Skeletal muscle cell (primary cell): ENCODE measurements around the gene DDX59.

Experiments used
- DNase-seq: peaks from one replicate; pipeline ENCODE4 v3.0.0-alpha.2; 2010; ENCODE audit warnings: low read depth
- H3K4me3 ChIP-seq: 2 replicates; pipeline ENCODE4 v1.5.1; 2011; ENCODE audit warnings: low read depth, mild to moderate bottlenecking, control low read depth, low read length, moderate library complexity

DDX59 gene

GRCh38 chr1:200673952-200674823, 4.5 kb upstream of the DDX59 start:
- peak; percentile 57 for DNase-seq
- H3K4me3 ChIP-seq: no peak overlapping the region

DNA sequence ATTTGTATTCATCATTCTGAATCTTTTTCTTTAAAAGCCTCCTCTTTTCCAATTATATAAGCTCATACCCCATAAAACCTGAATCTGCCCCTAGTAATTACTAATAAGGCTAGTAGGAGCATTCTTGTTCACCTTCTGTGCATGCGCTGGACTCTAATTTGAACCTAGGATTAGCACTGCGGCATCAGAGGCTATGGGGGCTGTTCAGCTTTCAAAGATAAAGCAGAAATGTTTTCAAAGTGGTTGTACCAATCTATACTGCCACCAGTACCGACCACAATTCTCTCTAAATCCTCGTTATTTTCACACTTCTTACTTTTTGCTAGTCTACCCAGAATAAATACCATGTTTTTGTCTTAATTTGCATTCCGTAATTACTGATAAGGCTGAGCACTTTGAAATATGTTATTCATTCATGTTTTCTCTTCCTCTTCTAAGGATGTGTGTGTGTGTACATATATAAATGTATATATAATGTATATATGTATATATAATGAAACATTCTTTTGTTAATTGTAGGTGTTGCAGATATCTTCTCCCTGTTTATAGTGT, 1.6 kb upstream of the DDX59 start:
- H3K4me3 ChIP-seq: no peak overlapping the region

GRCh38 chr1:200670242-200671118, 773 bp upstream of the DDX59 start:
- H3K4me3 ChIP-seq: peak overlapping the region; percentile 81
- peak; percentile 44 for DNase-seq

More for the DNA sequence above, 1.6 kb upstream of the DDX59 start:
- no peak for DNase-seq

- H3K4me3 ChIP-seq: peak overlapping the region; percentile 81
- no peak for DNase-seq
These were observed 993 bp downstream of the DDX59 start for GRCh38 chr1:200668514-200669313.

- no peak overlapping the region for H3K4me3 ChIP-seq
- no peak for DNase-seq
These were observed 3.4 kb downstream of the DDX59 start for GRCh38 chr1:200666309-200666708.

DNA sequence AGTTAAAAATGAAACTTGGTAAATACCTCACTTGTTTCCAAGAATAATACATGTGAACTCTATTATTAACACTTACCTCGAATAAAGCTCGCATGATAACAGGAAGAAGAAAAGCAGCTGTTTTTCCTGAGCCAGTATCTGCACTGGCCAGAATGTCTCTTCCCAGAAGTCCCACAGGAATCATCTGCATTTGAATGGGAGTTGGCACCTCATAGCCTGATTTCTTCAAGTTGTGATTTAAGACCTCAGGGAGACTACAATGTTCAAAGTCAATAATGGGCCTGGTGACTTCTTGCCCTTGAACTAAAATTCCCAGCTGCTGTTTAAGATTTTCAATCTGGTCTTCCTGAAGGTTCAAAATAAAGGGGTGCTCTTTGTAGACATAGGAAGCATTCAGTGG, 3.8 kb downstream of the DDX59 start:
- H3K4me3 ChIP-seq: no peak overlapping the region
- DNase-seq: peak; percentile 21

DNA sequence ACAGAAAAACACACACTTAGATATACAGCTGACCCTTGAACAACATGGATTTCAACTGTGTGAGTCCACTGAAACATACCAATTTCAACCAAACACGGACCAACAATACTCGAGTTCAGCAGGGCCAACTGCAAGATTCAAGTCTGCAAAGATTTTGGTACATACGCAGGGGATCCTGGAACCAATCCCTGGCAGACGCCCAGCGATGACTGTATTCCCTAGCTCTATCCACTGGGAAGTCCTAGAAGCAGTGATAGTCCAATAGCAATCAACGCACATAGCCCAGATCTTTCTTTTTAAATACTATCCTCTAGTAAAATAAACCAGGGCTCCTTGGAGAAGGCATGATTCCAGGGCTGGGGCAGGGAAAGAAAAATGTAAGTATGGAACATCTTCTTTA, 9.0 kb downstream of the DDX59 start:
- H3K4me3 ChIP-seq: no peak overlapping the region
- DNase-seq: no peak

DNA sequence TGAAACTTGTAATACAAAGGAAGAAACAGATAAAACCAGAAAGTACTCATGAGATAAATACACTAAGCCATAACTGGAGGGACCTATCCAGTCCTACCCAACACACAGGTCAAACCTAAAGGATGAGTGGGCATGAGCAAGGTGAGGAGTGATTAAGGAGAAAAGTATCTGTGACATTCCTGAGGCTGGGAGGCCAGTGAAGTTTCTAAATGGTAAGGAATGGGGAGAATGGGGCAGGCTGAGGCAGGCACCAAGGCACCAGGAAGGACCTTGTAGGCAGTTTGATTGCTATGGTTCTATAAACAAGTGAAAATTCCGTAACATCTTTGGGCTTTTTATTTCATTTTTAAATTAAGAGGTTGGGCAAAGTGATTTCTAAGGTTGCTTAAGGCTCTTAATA, 10.4 kb downstream of the DDX59 start:
- no peak for DNase-seq
- H3K4me3 ChIP-seq: no peak overlapping the region

- DNase-seq: no peak
- no peak overlapping the region for H3K4me3 ChIP-seq
These were observed 11.5 kb downstream of the DDX59 start for GRCh38 chr1:200658037-200658818.

GRCh38 chr1:200654660-200655059, 15.0 kb downstream of the DDX59 start:
- no peak for DNase-seq

DNA sequence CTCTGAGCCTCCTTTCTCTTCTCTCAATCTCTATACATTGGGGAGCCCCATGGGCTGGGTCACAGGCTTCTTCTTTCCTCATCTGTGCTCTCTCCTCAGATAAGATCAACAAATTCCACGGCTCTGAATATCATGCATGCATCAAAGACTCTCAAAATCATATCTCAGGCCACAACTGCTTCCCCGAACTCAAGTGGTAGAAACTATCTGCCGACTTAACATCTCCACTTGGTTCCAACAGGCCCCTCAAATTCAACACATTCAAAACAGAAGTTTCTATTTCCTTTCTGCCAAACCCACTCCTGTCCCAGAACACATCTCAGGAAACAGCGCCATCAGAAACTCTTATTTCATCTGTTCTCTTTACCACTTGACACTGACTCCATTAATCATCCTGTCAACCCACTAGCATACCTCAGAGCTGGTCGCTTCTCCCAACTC, 16.7 kb downstream of the DDX59 start:
- no peak overlapping the region for H3K4me3 ChIP-seq
- no peak for DNase-seq

More at GRCh38 chr1:200654660-200655059, 15.0 kb downstream of the DDX59 start:
- H3K4me3 ChIP-seq: no peak overlapping the region

DNA sequence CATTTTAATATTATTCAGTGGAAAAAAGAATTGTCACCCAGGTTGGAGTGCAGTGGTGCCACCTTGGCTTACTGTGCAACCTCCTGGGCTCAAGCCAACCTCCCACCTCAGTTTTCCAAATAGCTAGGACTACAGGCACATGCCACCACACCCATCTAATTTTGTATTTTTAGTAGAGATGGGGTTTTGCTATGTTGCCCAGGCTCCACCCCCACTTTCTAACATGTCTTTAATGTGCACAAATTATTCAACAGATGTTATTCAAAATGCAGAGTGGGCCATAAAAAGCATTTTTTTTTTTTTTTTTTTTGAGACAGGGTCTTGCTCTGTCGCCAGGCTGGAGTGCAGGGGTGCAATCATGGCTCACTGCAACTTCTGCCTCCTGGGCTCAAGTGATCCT, 17.3 kb downstream of the DDX59 start:
- no peak overlapping the region for H3K4me3 ChIP-seq

DNA sequence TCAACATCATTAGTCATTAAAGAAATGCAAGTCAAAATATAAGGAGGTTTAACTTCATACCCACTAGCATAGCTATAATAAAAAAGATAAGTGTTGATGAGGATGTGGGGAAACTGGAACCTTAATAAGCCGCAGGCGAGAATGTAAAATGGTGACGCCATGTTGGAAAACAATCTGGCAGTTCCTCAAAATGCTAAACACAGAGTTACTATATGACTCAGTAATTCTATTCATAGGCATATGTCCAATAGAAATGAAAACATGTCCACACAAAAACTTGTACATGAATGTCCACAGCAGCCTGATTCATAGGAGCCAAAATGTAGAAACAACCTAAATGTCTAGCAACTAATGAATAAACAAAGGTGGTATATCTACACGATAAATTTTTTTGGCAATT, 23.2 kb downstream of the DDX59 start:
- no peak for DNase-seq
- H3K4me3 ChIP-seq: no peak overlapping the region

More for the DNA sequence above, 17.3 kb downstream of the DDX59 start:
- no peak for DNase-seq

DNA sequence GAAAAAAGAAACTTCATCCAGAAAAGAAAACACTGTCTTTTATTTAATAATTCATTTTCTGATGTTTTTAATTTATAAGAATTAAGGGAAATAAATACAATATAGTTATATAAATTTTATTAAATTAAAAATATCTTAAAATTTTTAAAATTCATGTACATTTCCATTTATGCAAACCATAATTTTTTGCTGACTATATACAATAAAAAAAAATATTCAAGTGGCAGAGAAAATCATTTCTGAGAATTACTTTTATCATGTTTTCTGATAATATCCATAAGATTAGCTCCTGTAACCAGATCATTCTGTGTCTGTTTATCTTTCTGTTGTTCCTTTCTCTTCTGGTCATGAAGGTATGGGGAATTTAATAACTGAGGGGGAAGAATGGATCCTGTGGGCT, 25.7 kb downstream of the DDX59 start:
- H3K4me3 ChIP-seq: no peak overlapping the region
- DNase-seq: no peak

DNA sequence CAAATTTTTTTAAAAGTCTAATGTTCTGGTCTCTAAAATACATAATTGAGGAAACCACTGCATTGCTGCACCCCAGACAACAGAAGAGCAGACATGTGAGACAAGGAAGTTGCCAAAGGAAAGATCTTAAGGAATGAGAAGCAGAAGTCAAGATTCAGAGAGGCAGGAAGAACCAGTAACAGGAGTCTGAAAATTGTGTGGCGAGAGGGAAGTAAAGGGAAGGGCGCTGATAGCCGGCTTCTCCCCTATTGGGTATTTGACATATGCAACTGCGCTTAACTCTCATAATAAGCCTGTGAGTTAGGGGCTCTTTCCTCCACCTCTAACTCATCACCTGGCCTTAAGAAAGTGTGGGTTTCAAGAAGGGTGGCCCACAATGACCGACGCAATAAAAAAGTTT, 27.2 kb downstream of the DDX59 start:
- no peak overlapping the region for H3K4me3 ChIP-seq
- DNase-seq: no peak

DNA sequence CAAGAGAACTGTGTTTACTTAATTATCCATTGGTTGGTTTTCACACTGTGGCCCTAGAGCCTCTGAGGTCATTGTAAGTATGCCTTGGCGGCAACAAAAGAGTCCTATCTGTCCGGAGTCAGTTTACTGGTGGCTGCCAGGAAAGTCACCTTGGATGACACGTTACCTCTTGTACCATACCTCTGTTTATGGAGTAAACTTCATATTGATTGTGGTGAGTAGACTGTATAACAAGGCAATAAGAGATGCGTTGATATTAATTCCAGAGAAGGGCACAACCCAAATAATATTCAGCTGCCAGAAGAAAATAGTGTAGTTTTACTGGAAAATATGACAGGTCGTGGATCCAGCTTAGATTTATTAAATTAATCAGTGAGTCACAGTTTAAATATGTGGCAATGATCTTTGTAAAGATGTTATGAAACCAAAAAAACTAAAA, 28.7 kb downstream of the DDX59 start:
- no peak overlapping the region for H3K4me3 ChIP-seq
- no peak for DNase-seq

DNA sequence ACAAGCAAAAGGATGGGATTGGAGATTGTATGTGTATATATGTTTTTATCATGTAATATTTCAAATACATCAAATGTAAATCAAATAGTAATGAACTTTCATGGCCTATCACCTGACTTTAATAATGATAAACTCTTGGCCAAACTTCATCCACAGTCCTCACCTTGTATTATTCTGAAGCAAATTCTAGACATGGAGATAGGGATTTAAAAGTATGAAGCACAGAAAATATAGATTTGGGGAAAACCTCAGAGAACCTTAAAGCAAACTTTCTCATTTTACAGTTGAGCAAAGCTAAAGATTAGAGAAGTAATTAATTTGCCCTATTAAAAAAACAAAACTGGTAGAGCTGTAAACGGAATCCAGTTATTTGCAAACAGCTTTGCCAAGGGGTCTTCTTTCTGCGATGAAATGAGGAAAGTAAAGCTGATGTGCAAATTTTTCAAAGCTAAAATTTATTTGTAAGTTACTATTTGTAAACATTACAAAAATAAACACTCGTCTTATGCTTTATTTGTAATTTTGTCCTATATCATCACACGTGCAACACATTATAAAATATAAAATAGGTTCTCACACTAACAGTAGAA, 29.2 kb downstream of the DDX59 start:
- H3K4me3 ChIP-seq: no peak overlapping the region
- DNase-seq: no peak

DNA sequence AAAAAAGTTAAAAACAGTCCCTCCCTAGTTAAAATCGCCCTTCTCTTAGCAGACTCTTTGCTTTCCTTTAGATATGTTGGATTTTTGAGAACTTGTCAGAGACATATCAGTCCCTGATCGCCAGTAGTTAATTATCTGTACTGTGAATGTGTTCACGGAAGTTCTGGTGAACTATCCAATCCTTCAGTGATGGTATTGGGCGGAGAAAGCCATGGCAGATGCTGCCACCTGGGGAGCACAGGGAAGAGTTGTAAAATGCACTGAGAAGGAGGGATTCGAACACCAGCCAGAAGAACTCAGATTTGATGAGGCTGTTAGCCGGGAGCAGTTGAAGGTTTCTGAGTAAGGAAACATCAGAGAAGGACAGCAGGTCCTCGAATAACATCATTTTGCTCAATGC, 31.6 kb downstream of the DDX59 start:
- H3K4me3 ChIP-seq: no peak overlapping the region
- no peak for DNase-seq
